Measurements from ENCODE around the gene RASIP1.

DNA sequence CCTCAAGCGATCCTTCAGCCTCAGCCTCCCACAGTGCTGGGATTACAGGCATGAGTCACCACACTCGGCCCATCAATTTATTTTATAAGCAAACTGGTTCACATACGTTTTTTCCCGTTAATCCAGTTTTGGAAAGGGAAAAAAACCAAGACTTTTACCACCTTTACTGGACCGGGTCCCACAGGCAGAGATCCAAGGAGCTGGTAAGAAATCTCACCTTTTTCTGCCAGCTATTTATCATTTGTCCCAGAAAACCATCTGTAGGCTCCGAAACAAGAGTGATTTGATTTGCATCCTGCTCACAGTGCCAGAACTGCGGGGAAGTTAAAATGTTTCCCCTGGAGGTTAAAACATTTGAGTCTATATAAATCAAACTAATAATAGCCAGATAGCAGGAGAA is 51.0 kb downstream of the RASIP1 start:
- TF ChIP-seq POLR2AphosphoS5 (IDR thresholded peaks at IDR 0.05; ENCODE audit: low read depth, low read length) = no peak
- TF ChIP-seq TAF1 (IDR thresholded peaks at IDR 0.05; ENCODE audit: borderline replicate concordance, low read depth, low read length) = no peak
- no peak for TF ChIP-seq POLR2A (IDR thresholded peaks at IDR 0.05; ENCODE audit: low read depth, low read length)

Measured in GM12892 (cell line).